OCI-M1 (cell line): ENCODE measurements around the gene RSPO3.

Experiments used
- DNase-seq: peaks from one replicate; lab custom pipeline; 2025; lab: John Stamatoyannopoulos, UW

Gene RSPO3

GRCh38 chr6:127160484-127160883, 42.0 kb downstream of the RSPO3 start:
- DNase-seq = no peak

GRCh38 chr6:127162836-127163235, 44.4 kb downstream of the RSPO3 start:
- no peak for DNase-seq

DNA sequence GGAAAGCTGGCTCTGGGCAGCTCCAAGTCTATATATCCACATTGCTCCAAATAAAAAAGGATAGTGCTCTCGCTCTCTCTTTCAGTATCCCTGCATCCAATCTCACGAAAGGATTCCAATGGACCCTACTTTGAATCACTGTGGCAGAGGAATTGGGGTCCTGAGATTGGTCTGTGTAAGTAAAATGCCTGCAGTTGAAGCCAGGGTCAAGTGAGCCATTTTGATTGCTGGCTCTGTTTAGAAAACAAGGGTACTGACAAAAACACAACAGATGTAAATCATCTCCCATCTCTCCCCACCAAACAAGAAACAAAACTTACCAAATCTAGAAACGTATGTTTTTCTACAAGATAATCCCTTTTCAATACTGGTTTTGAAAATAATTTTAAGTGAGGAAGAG, 45.6 kb downstream of the RSPO3 start:
- DNase-seq = no peak

- DNase-seq = no peak
Measured at GRCh38 chr6:127164565-127164964, 46.1 kb downstream of the RSPO3 start.

DNA sequence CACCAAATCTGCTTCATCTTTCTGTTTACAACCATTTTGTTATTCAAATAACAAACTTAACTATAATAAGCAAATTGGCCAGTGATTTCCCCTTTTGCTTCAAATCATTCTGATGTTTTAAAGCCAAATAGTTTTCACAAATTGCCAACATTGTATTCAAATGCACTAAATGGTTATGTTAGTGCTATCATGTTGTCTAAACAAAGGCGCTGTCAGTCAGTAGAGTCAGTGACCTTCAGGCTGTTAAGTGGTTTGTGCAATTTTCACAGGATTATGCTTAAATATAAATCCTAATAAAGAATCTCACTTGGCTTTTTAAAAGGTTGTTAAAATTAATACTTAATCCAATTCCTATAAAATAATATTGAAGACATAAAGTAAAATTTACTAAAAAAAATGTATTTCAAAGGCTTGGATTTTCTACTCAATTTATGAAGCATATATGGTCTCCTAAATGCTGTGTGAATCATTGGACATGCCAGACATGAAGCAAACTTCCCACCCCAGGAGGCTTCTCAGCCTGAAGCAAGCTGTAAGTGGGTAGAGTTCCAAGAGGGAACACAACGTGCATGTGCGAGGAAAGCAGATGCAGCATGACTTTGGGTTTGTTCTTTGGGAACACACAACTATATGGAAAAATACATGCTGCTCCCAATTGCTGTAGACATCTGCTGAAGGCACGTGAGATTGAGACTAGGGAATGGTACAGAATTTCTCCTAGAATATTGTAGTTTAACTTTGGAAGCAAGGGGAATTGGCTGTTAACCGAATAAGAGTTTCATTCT, 54.9 kb downstream of the RSPO3 start:
- DNase-seq = no peak

DNA sequence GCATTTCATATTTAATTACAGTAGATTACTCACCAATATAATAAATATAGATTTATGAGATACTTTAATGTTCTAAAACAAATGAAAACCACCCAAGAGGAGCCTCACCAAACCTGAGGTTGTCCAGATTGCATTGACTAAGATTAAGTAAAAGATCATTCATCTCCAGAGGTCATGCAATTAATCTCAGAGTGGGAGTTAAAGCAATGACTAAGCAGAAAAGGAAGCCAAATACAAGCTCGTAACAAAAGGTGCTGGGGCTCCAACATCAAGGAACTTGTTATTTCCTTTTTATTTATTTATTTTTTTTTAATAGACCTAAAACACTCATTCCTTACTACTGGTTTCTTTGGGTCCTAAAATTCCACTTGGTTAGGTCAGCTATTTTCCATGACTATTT, 57.7 kb downstream of the RSPO3 start:
- peak; percentile 20 for DNase-seq

DNA sequence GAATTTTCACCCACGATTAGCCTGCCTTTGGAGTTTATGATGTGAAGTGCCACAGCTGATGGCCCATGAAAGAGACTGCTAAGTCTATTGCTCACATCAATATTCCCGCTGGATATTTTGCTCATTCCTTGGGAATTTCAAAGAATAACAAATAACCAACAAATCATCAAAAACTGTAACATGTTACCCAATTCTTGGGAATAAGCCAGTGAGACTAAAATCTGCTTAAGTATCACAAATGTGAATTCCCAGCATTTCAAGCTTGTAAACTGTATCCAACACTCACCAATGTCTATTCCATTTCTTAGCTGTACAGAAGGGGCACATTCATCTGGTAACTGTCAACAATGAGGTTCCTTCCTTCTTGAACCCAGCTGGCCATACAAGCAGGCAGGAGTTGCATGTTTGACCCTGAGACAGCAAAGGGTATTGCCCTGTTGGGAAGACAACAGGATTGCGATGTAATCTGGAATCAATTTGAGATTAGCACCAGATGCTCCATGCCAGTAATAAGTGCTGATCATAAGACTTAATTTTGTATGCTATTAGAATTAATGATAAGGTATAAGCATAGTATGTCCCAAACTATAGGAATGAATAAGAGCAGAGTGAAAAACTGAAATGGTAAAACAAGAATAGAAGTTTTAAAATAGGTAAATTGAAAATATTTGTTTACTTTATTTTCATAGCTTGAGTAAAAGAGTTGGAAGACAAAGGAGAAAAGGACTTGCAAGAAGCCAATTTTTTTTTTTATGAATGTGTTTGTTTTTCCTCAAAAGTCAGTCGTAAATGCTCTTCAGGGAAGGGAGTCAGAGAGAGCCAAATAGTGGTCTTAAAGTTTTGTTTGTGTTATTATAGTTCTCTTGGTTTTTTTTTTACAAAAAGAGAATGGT, 58.8 kb downstream of the RSPO3 start:
- no peak for DNase-seq

DNA sequence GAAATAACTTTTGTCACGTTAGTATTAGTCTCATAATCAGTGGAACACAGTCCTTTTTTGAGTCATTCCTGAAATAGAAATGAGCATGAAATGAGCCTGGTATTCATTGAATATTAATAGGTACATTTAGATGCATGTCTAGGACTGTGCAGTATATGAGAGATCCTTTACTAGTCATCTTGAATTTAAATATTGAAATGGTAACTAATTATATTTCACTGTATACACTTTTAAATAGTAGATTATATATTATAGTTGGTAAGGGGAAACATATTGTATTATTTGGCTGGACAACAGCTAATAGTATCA, 59.4 kb downstream of the RSPO3 start:
- DNase-seq = no peak

DNA sequence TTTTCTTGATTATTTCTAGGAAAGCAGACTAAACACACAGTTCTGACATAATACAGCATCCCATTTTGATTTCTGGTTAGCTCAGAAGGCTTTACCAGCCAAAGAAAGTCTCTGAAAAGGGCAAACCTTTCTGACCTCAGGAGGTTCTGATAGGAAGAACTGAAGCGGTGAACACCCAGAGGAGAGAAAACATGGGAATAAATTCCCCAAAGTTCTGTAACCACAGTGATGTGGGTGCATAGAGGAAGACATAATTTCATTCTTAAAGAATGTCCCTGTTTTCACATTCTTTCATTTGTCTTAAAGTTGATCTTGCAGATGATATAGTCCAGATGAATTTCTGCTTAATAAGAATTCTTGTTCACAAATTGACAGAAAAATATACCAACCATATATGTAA, 60.3 kb downstream of the RSPO3 start:
- no peak for DNase-seq

DNA sequence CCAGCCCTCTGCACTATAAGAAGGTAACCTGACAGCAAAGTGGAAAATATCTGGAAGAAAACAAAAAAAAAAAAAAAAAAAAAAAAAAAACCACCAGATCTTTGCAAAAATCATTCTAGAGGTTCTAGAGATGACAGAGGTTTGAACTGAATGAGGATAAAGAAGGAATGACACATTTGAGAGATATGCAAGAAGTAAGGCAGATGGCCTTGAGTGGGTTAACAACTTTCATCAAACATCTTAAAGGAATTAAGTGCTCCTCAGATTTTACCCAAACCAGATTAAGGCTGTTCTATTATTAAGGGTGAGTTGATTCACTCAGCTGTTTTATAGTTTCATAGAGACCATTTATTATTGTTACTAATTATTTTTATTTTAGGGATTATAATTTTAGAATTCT, 62.0 kb downstream of the RSPO3 start:
- no peak for DNase-seq

GRCh38 chr6:127182501-127182900, 64.0 kb downstream of the RSPO3 start:
- DNase-seq = no peak

- DNase-seq = no peak
Measured at GRCh38 chr6:127185437-127185995, 67.0 kb downstream of the RSPO3 start.

- DNase-seq = peak; percentile 80
Measured at GRCh38 chr6:127186889-127187288, 68.4 kb downstream of the RSPO3 start.

DNA sequence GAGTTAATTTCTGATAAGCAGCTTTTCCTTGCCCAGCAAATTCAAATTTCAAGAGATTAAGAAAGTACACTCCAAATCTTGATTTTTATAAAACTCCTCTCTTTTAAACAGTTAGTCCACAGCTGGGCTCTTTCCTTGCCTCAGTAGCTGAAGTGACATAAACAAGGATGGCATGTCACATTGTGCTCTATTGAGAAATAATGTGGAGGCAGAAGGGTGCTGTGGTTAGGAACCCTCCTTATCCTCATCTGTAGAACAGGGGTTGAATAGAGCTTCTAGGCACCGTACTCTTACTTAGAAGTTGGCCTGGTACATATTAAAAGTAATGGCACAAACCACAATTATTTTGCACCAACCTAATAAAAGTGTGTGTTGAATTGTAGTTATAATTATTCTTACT, 70.3 kb downstream of the RSPO3 start:
- DNase-seq = no peak

DNA sequence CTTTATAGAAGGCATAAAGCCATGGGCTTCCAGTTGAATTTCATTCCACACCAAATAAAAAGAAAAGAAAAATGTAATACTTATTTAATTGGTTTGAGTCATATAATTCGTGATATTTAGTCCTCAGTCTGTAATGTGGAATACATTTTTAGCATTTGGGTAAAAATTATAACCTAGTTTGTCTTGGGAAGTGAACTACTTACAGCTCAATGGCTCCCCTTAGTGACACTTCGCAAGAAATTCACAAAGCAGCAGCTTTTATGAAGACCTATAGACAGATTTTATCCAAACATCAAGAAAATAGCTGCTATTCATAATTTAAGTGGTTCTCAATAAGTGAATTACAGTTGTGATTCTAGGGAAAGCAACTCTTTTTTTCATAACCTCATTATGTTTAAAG, 72.1 kb downstream of the RSPO3 start:
- peak; percentile 59 for DNase-seq

DNA sequence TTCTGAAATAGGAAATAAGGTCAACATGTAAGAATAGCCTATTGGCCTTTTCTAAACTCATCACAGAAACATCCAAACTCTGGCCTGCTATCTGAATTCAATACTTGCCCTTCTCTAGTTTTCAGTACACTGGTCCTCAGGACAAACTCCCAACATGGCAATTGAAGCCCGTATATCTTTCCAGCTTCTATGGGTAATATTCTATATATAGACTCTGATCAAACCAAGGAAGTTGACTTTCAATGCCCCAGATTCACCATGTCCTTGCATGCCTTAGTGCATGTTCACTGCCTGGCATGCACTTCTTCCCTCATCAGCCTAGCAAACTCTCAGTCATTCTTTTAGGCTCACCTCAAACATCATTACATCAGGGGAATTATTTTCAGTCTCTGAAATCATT, 73.2 kb downstream of the RSPO3 start:
- no peak for DNase-seq

DNA sequence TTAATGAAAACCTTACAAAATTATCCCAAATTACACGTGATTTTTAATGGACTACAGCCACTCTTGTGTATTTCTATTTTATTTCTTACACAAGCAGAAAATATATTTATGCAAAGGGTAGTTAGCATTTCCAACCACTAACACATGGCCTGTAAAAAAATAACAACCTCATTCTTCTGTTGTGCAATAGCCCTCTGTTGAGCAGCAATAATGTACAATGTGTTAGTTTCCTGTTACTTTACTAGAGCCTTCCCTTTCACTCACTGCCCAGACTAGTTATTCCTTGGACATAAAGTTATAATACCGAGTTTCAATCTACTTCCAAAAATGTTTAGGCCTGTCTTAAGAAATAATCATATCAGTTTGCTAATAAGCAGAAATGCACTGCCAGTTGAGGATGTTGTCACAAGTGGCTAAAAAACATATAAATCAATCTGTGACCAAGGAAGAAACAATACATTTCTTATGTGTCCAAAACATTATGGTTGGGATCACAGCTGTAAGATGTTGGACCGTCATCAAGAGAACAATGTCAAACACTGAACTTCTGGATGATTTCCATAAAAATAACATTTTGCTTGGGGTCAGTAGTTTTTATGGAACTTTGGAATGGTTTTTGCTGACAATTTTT, 74.6 kb downstream of the RSPO3 start:
- peak; percentile 37 for DNase-seq

- DNase-seq = no peak
Measured at GRCh38 chr6:127195833-127196232, 77.4 kb downstream of the RSPO3 start.

DNA sequence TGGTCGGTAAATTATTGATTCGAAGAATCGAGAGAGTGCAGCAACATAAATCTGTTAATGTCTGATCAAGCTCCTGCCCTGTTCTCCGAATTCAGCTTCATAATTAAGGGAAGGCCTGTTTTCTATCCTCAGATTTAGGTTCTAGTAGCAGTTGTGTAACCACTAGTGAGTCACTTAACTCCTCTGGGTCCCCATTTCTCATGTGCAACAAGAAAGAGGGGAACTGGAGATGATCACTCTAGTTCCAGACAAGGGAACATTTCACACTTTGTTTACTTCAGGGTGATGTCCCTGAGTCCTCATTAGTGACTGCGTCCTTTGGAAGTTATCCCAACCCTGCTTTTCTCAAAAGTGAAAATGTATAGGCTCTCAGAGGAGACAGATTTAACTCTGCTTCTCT, 80.1 kb downstream of the RSPO3 start:
- no peak for DNase-seq

DNA sequence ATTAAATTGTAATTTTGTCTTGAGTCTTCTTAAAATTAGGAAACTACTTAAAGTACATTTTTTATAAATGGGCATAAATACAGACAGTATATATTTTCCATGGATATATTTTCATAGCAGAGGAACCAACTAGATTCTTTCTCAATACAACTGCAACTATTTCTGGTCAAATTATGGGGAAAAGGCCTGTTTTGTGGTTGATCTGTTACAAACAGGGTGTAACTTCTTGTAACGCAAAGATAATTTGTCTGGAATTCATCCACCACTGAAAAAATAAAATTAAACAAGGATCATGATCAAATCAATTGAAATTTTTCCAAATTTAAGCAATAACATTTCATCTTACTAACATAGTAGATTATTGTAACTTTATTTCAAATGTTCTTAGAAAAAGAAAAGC, 81.0 kb downstream of the RSPO3 start:
- no peak for DNase-seq

DNA sequence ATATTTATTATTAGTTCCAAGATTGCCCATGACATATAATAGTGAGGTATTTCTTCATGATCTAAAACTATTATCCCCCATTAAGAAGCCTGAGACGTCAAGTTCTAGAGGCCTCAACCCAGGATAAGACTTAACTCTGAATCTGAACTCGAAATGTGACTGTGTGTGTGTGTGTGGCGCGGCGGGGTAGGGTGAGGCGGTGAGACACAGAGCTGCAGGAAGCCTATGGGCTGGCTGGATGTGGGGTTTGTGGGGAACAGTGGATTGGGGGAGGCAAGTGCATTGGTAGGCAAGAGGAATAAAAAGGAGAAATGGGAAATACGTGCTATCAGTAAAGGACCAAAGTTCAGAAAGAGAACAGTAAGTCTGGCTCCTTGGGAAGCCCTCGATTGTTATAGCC, 81.6 kb downstream of the RSPO3 start:
- no peak for DNase-seq

- no peak for DNase-seq
Measured at GRCh38 chr6:127201321-127201720, 82.8 kb downstream of the RSPO3 start.

DNA sequence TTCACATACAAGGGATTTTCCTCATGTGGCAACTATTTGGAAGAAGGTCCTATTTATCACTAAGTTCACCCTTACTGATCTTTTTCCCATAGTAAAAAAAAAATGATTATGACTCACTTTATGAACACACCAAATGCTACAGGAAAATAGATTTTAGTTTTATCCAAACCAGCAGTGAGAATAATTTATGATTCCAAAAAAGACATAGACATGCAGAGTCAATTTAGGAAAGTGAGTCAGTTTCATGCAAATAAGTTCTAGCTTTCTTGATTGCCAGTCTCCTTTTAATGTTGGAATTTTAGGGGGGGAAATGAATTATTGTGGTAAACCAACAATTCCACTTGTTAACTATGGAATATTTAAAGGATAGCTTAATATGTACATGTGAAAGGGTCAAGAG, 84.2 kb downstream of the RSPO3 start:
- DNase-seq = no peak
